Measurements from ENCODE around the gene CDK5RAP2. TPM values are rescaled to one million over a fixed set of nuclear protein-coding genes. Genes with fewer than 3 reads are reported as not detected.

Gene CDK5RAP2
- total RNA-seq, 1 experiment from 2014 or later: 56.4 TPM

GRCh38 chr9:120564589-120564988 is 15.4 kb downstream of the CDK5RAP2 start:
- H2AFZ ChIP-seq (ENCODE audit: low read length): no peak overlapping the region

More at GRCh38 chr9:120564589-120564988, 15.4 kb downstream of the CDK5RAP2 start:
- Histone ChIP-seq H3K4ac (ENCODE audit: low read depth, low read length) (no peak overlapping the region), H3K56ac (ENCODE audit: insufficient read length, low read depth, low read length) (no peak overlapping the region), H2BK12ac (ENCODE audit: insufficient read length, low read depth, low read length) (no peak overlapping the region), H2BK15ac (ENCODE audit: low read depth, low read length) (no peak overlapping the region), H4K91ac (ENCODE audit: insufficient read length, low read depth, low read length) (no peak overlapping the region), H3K79me2 (ENCODE audit: insufficient read depth, low read length) (no peaks in the 10 kb centered on the region; the same call in 1 of the 2 replicates), H3K23me2 (ENCODE audit: insufficient read length, low read depth, low read length, poor library complexity, severe bottlenecking) (no peaks in the 10 kb centered on the region), H4K5ac (ENCODE audit: insufficient read length, low read depth, low read length) (no peak overlapping the region), H3K23ac (ENCODE audit: insufficient read length, low read depth, low read length) (no peak overlapping the region), H3K18ac (ENCODE audit: insufficient read length, low read depth, low read length) (no peak overlapping the region), H2BK20ac (ENCODE audit: low read depth, low read length, poor library complexity, severe bottlenecking) (no peak overlapping the region), H3T11ph (ENCODE audit: low read length) (no peak overlapping the region), H3K9ac (ENCODE audit: extremely low read depth, insufficient read length, low read length) (no peak overlapping the region), H3K27me3 (ENCODE audit: insufficient read depth, low read length) (no peaks in the 10 kb centered on the region), H3K4me1 (ENCODE audit: insufficient read depth, low read length) (no peaks in the 10 kb centered on the region), H3K14ac (ENCODE audit: insufficient read depth, low read length) (no peak overlapping the region), H2BK5ac (ENCODE audit: insufficient read length, low read length) (no peak overlapping the region), H3K79me1 (ENCODE audit: insufficient read depth, low read depth, low read length, poor library complexity, severe bottlenecking) (peaks cover 4% of the 10 kb centered on the region), H3K9me3 (ENCODE audit: control insufficient read depth, low read depth, low read length) (no peaks in the 10 kb centered on the region), H4K8ac (replicated peaks; ENCODE audit: insufficient read length, low read depth, low read length) (no peak overlapping the region), H2BK120ac (ENCODE audit: low read depth, low read length, poor library complexity, severe bottlenecking) (no peak overlapping the region), H3K4me2 (ENCODE audit: insufficient read depth, insufficient read length, low read length) (no peak overlapping the region), H4K20me1 (ENCODE audit: control insufficient read depth, insufficient read depth, insufficient read length) (no peaks in the 10 kb centered on the region), H2AK5ac (ENCODE audit: insufficient read length, low read length) (no peak overlapping the region), H3K27ac (ENCODE audit: insufficient read length, low read depth, low read length) (no peak overlapping the region)
- Mint-ChIP-seq H3K9me3 (no peaks in the 10 kb centered on the region), H3K27ac (no peak overlapping the region), H3K36me3 (ENCODE audit: insufficient read depth in 1 of 3, low read depth in 3 of 3) (peaks cover 28 to 66% (median 45%) of the 10 kb centered on the region in 3 experiments; a peak in 6 of 7 replicates), H3K4me1 (no peaks in the 10 kb centered on the region), H3K4me3 (no peak overlapping the region), H3K27me3 (ENCODE audit: low read depth) (no peaks in the 10 kb centered on the region)
- no CpG with 5 or more reads among the region's 3 CpGs for WGBS (ENCODE audit: extremely low coverage, insufficient read length, low lambda C conversion rate)
- DNase-seq: no peak
- TF ChIP-seq CTCF (conservative IDR thresholded peaks at IDR 0.05): no peak

All from H9 (cell line).